ENCODE measurements around the gene STIM2. TPM values are rescaled to one million over a fixed set of nuclear protein-coding genes. Genes with fewer than 3 reads are reported as not detected.
"Not testable (repeated sequence)": the region's sequence is repeated elsewhere in the genome, so short reads cannot be mapped to it uniquely, and the experiment has no call there.

STIM2 gene
- polyA plus RNA-seq, 3 donors = 35.4 to 40.9 (median 39.1) TPM

GRCh38 chr4:26894881-26895280 lies 34.2 kb downstream of the STIM2 start:
- not testable (repeated sequence) for DNase-seq

GRCh38 chr4:26896636-26897035 lies 36.0 kb downstream of the STIM2 start:
- no peak for DNase-seq

GRCh38 chr4:26899991-26900390 lies 39.4 kb downstream of the STIM2 start:
- DNase-seq = no peak

- DNase-seq = no peak
Measured at GRCh38 chr4:26900765-26901164, 40.1 kb downstream of the STIM2 start.

- no peak for DNase-seq
Measured at GRCh38 chr4:26905172-26905571, 44.5 kb downstream of the STIM2 start.

GRCh38 chr4:26907731-26908599 lies 47.3 kb downstream of the STIM2 start:
- DNase-seq = no peak

- DNase-seq = no peak
Measured at GRCh38 chr4:26909369-26909768, 48.7 kb downstream of the STIM2 start.

GRCh38 chr4:26911254-26911653 lies 50.6 kb downstream of the STIM2 start:
- no peak for DNase-seq

GRCh38 chr4:26912069-26912468 lies 51.4 kb downstream of the STIM2 start:
- DNase-seq = no peak

GRCh38 chr4:26912810-26913209 lies 52.2 kb downstream of the STIM2 start:
- no peak for DNase-seq

GRCh38 chr4:26916195-26916594 lies 55.6 kb downstream of the STIM2 start:
- DNase-seq = no peak

- no peak for DNase-seq
Measured at GRCh38 chr4:26930964-26931363, 70.3 kb downstream of the STIM2 start.

GRCh38 chr4:26931451-26931850 lies 70.8 kb downstream of the STIM2 start:
- DNase-seq = no peak

- no peak for DNase-seq
Measured at GRCh38 chr4:26931966-26932365, 71.3 kb downstream of the STIM2 start.

GRCh38 chr4:26935397-26935796 lies 74.8 kb downstream of the STIM2 start:
- DNase-seq = no peak

GRCh38 chr4:26936284-26937065 lies 75.8 kb downstream of the STIM2 start:
- DNase-seq = no peak

GRCh38 chr4:26937139-26937538 lies 76.5 kb downstream of the STIM2 start:
- no peak for DNase-seq

GRCh38 chr4:26937567-26937966 lies 76.9 kb downstream of the STIM2 start:
- no peak for DNase-seq

- DNase-seq = no peak
Measured at GRCh38 chr4:26938516-26938915, 77.9 kb downstream of the STIM2 start.

GRCh38 chr4:26941951-26942350 lies 81.3 kb downstream of the STIM2 start:
- no peak for DNase-seq

GRCh38 chr4:26942871-26943270 lies 82.2 kb downstream of the STIM2 start:
- DNase-seq = no peak

- DNase-seq = no peak
Measured at GRCh38 chr4:26943391-26943790, 82.8 kb downstream of the STIM2 start.

GRCh38 chr4:26945794-26946193 lies 85.2 kb downstream of the STIM2 start:
- no peak for DNase-seq

Measured in renal pelvis (tissue), 4 donors.